ENCODE data around the gene CCDC93.

DNA sequence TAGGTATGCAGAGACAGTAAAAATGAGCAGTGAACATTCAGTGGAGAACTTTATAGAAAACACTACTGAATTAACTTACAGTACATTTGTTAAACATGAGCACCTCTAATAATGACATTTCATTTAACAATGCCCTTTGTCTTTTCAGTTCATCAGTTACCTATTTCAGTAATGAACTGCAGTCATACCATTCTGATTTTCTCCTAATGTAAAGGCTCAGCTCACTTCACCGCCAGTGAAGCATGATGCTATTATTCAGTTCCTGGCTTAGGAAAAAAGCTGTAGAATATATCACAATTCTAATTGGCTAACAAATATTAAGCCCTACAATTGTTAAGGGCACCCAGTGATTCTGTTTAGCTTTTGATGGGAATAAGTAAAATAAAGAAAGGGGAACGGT is 37.1 kb upstream of the CCDC93 start:
- no peak for TF ChIP-seq POLR2AphosphoS5 (IDR thresholded peaks at IDR 0.05)
- TF ChIP-seq, protein P1, sequence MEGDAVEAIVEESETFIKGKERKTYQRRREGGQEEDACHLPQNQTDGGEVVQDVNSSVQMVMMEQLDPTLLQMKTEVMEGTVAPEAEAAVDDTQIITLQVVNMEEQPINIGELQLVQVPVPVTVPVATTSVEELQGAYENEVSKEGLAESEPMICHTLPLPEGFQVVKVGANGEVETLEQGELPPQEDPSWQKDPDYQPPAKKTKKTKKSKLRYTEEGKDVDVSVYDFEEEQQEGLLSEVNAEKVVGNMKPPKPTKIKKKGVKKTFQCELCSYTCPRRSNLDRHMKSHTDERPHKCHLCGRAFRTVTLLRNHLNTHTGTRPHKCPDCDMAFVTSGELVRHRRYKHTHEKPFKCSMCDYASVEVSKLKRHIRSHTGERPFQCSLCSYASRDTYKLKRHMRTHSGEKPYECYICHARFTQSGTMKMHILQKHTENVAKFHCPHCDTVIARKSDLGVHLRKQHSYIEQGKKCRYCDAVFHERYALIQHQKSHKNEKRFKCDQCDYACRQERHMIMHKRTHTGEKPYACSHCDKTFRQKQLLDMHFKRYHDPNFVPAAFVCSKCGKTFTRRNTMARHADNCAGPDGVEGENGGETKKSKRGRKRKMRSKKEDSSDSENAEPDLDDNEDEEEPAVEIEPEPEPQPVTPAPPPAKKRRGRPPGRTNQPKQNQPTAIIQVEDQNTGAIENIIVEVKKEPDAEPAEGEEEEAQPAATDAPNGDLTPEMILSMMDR (IDR thresholded peaks at IDR 0.05): no peak
